ENCODE measurements around the gene IL15. TPM values are rescaled to one million over a fixed set of nuclear protein-coding genes. Genes with fewer than 3 reads are reported as not detected.

Gene IL15
- total and polyA plus RNA-seq, 3 donors from 2014 or later, result 1.5 to 2.7 (median 1.7) TPM

- TF ChIP-seq POLR2A (IDR thresholded peaks at IDR 0.05) (no peak), CTCF (IDR thresholded peaks at IDR 0.05) (no peak)
- Histone ChIP-seq H3K9me3 (no peaks in the 10 kb centered on the region), H3K4me1 (no peaks in the 10 kb centered on the region), H3K36me3 (ENCODE audit: low read depth, missing control alignments) (no peaks in the 10 kb centered on the region), H3K4me3 (no peak overlapping the region), H3K27ac (no peak overlapping the region), H3K27me3 (no peaks in the 10 kb centered on the region)
- WGBS, 2 donors, result 67 to 91% methylated on average over 2 of the region's 2 CpGs
- DNase-seq, result no peak
- intact Hi-C loops (cut with DNase I; ENCODE audit: low total_unique reads), result no loop called here
Observed at GRCh38 chr4:141625023-141625422, 11.4 kb upstream of the IL15 start.

- Histone ChIP-seq H3K27me3 (no peaks in the 10 kb centered on the region), H3K4me1 (no peaks in the 10 kb centered on the region), H3K27ac (no peak overlapping the region), H3K9me3 (no peaks in the 10 kb centered on the region), H3K36me3 (ENCODE audit: low read depth, missing control alignments) (no peaks in the 10 kb centered on the region), H3K4me3 (no peak overlapping the region)
- no peak for TF ChIP-seq CTCF (IDR thresholded peaks at IDR 0.05)
- no peak for TF ChIP-seq POLR2A (IDR thresholded peaks at IDR 0.05)
- 86 to 95% methylated on average over 1 of the region's 1 CpG for WGBS, 2 donors
- intact Hi-C loops (cut with DNase I; ENCODE audit: low total_unique reads), result no loop called here
- DNase-seq, result no peak
Observed at GRCh38 chr4:141630854-141631253, 5.5 kb upstream of the IL15 start.

- Histone ChIP-seq H3K9me3 (no peaks in the 10 kb centered on the region), H3K4me1 (no peaks in the 10 kb centered on the region), H3K36me3 (ENCODE audit: low read depth, missing control alignments) (no peaks in the 10 kb centered on the region), H3K27me3 (no peaks in the 10 kb centered on the region), H3K27ac (no peak overlapping the region), H3K4me3 (peak overlapping the region; percentile 77 to 81)
- 44 to 56% methylated on average over 5 of the region's 5 CpGs for WGBS, 2 donors
- no peak for TF ChIP-seq CTCF (IDR thresholded peaks at IDR 0.05)
- no peak for TF ChIP-seq POLR2A (IDR thresholded peaks at IDR 0.05)
- DNase-seq, result no peak
- intact Hi-C loops (cut with DNase I; ENCODE audit: low total_unique reads), result no loop called here
Observed at GRCh38 chr4:141635736-141636081, 674 bp upstream of the IL15 start.

GRCh38 chr4:141636771-141637460 lies 533 bp downstream of the IL15 start:
- H3K9me3 ChIP-seq, result no peaks in the 10 kb centered on the region
- 2 to 4% methylated on average over 34 of the region's 41 CpGs for WGBS, 2 donors
- peak overlapping the region; percentile 45 to 67 for H3K27ac ChIP-seq

More at GRCh38 chr4:141636771-141637460, 533 bp downstream of the IL15 start:
- no peaks in the 10 kb centered on the region for H3K4me1 ChIP-seq
- DNase-seq, result peak; percentile 18
- TF ChIP-seq POLR2A (IDR thresholded peaks at IDR 0.05) (no peak), CTCF (IDR thresholded peaks at IDR 0.05) (no peak)
- intact Hi-C loops (cut with DNase I; ENCODE audit: low total_unique reads), result no loop called here
- no peaks in the 10 kb centered on the region for H3K36me3 ChIP-seq (ENCODE audit: low read depth, missing control alignments)
- no peaks in the 10 kb centered on the region for H3K27me3 ChIP-seq
- peak overlapping the region; percentile 77 to 81 for H3K4me3 ChIP-seq

All from testis (tissue), 3 donors.